GM12892 (cell line): ENCODE measurements around the gene ADGRE1.
A peak's percentile ranks its signal among the peaks of the same experiment; 100 is the strongest.

Experiments used
- DNase-seq: peaks from one replicate; pipeline ENCODE4 v3.0.0; 2011; ENCODE audit not compliant: insufficient read length
- FAIRE-seq: peaks from 2 replicates; lab custom pipeline; 2011; peaks lifted over from hg19 to GRCh38; lab: Jason Lieb, UNC
- POLR2A ChIP-seq: IDR thresholded peaks from 2 replicates; pipeline ENCODE4 v1.6.1; 2011; ENCODE audit warnings: low read depth, low read length, control low read depth
- POLR2AphosphoS5 ChIP-seq: IDR thresholded peaks from 2 replicates; pipeline ENCODE4 v1.6.1; 2011; ENCODE audit warnings: low read depth, low read length, control low read depth
- TAF1 ChIP-seq: IDR thresholded peaks from 2 replicates; pipeline ENCODE4 v1.6.1; 2011; ENCODE audit warnings: low read depth, mild to moderate bottlenecking, control low read depth, low read length, borderline replicate concordance

The ADGRE1 gene

DNA sequence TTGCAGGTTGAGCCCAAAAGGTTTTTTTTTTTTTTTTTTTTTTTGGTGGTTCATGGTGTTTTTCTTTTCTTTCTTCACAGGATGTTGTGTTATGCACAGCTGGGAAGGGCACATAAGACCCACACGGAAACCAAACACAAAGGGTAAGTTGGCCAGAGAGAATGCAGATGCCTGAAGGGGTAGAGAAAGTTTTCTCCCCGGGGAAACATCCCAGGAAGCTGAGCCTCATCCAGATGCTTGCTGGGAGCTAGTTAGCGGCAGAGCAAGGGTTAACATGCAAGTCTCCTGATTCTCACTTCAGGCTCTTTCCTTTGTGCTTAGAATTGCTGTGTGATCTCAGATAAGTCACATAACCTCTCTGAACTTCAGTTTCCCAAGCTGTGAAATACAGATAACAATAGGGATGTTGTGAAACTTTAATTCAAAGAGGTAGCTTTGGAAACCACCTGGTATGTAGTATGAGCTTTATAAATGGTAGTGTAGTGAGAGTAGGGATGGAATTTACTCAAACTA lies 3.1 kb downstream of the ADGRE1 start:
- TF ChIP-seq TAF1 = no peak
- TF ChIP-seq POLR2AphosphoS5 = no peak
- TF ChIP-seq POLR2A = no peak
- FAIRE-seq (no peak), DNase-seq (no peak)

GRCh38 chr19:6890938-6891337 lies 3.6 kb downstream of the ADGRE1 start:
- DNase-seq (no peak), FAIRE-seq (no peak)
- no peak for TF ChIP-seq TAF1
- no peak for TF ChIP-seq POLR2AphosphoS5
- no peak for TF ChIP-seq POLR2A

DNA sequence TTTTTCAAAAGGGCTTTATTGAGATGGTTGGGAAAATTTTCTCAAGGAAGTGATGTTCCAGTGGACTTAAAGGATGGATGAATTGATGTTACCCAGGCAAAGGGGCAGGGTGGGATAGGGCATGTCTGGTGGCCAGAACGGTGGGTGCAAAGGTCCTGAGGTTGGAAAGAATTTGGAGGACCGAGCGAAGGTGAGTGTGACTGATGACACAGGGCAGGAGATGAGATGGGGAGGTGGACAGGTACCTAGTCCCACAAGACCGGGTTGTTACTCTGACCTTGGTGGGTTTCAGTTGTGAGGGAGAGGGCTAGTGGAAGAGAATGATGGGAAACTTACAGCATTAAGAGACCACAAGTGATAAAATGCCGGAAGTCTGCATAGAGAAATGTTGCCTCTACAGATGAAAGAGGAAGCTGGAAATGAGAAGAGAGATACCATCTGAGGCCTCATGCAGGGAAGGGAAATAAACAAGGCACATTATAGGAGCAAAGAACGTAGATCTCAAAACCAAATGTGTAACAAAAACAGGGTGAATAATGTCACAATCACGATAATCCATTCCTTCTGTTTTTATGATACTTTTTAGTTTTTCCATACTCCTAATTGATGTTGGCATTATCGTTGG lies 4.5 kb downstream of the ADGRE1 start:
- DNase-seq = peak; percentile 19
- no peak for TF ChIP-seq POLR2A
- no peak for TF ChIP-seq TAF1
- no peak for TF ChIP-seq POLR2AphosphoS5
- peak; percentile 69 for FAIRE-seq

GRCh38 chr19:6894313-6894712 lies 6.9 kb downstream of the ADGRE1 start:
- FAIRE-seq = no peak
- TF ChIP-seq POLR2A (no peak), POLR2AphosphoS5 (no peak), TAF1 (no peak)
- DNase-seq = no peak

DNA sequence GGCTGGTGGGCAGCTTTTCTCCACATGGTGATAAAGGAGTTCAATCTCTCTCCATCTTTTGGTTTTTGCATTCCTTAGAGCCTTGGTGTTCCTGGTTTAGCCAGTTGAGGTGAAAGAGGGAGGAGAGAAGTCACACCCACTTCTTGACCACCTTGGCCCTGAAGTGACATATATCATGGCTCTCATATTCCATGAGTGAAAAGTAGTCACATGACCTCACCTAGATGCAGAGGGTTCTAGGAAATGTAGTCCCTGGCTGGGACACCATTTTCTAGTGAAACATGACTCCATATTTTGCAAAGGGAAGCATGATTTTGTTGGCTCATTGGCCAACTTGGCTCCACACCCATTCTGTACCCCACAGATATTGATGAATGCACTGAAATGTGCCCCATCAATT lies 16.1 kb downstream of the ADGRE1 start:
- DNase-seq (no peak), FAIRE-seq (no peak)
- TF ChIP-seq TAF1 (no peak), POLR2A (no peak), POLR2AphosphoS5 (no peak)

DNA sequence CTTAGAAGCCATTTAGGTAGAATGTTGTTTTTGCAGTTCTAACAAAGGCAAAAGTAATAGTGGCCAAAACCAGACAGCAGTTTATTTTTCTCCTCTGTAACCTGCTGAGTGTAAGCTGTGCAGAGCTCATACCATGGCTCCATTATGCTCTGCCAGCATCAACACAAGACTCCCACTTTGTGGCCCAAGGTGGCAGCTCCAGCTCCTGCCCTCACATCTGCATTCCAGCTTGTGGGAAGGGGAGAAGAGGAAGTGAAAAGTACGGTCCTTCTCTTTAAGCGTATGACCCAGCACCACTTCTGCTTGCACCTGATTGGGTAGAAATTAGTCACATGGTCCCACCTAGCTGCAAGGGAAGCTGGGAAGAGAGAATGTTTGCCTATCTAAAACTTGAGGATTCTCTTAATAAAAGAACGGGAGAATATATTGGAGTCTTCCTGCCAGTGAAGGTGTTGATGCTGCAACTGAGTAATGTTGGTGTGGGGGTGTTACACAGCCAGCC lies 19.2 kb downstream of the ADGRE1 start:
- TF ChIP-seq TAF1 (no peak), POLR2AphosphoS5 (no peak), POLR2A (no peak)
- DNase-seq (no peak), FAIRE-seq (no peak)

GRCh38 chr19:6911523-6911922 lies 24.1 kb downstream of the ADGRE1 start:
- DNase-seq (no peak), FAIRE-seq (peak; percentile 30)
- no peak for TF ChIP-seq POLR2AphosphoS5
- TF ChIP-seq TAF1 = no peak
- no peak for TF ChIP-seq POLR2A

- DNase-seq (no peak), FAIRE-seq (no peak)
- no peak for TF ChIP-seq POLR2AphosphoS5
- no peak for TF ChIP-seq TAF1
- no peak for TF ChIP-seq POLR2A
Measured at GRCh38 chr19:6914321-6914720, 26.9 kb downstream of the ADGRE1 start.

GRCh38 chr19:6916952-6917351 lies 29.6 kb downstream of the ADGRE1 start:
- FAIRE-seq (no peak), DNase-seq (no peak)
- no peak for TF ChIP-seq POLR2A
- no peak for TF ChIP-seq TAF1
- no peak for TF ChIP-seq POLR2AphosphoS5

DNA sequence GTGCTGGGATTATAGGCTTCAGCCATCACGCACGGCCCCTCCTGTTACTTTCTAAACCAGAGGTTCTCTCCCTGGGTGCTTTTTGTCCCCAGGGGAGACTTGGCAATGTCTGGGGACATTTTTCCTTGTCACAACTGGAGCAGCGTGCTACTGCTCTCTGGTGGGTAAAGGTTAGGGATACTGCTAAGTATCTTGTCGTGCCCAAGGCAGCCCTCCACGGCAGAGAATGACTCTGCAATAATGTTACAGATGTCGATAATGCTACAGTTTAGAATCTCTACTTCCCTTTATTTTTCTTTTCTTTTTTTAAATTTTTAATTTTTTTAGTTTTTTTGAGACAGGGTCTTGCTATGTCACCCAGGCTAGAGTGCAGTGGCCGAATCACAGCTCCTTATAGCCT lies 38.0 kb downstream of the ADGRE1 start:
- DNase-seq (no peak), FAIRE-seq (no peak)
- TF ChIP-seq TAF1 = no peak
- no peak for TF ChIP-seq POLR2AphosphoS5
- no peak for TF ChIP-seq POLR2A

DNA sequence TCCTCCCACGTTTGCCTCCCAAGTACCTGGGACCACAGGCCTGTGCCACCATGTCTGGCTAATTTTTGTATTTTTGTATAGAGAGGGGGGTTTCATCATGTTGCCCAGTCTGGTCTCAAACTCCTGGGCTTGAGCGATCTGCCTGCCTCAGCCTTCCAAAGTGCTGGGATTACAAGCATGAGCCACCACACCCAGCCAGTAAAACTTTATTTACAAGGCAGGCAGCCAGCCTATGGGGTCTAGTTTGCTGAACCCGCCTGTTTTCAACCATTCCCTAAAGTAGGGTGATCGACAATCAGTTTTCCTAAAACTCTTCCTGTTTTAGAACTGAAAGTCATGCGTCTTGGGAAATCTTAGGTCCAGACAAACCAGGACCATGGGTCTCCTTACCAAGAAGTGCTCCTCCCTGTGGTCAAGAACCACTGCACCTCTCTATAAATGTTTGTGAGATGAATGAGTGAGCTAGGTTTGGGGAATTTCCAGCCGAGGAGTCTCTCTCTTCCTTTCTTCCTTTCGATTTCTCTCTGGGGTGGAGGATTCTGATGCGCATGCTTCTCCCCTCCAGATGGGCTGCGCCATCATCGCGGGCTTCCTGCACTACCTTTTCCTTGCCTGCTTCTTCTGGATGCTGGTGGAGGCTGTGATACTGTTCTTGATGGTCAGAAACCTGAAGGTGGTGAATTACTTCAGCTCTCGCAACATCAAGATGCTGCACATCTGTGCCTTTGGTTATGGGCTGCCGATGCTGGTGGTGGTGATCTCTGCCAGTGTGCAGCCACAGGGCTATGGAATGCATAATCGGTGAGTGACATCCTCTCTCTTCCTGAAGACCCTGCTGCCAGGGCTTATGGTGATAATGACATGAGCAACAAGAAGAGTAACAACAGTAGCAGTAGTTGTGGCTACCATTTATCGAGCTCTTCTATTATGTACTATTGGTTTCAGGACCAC lies 38.7 kb downstream of the ADGRE1 start:
- no peak for TF ChIP-seq POLR2AphosphoS5
- no peak for TF ChIP-seq TAF1
- TF ChIP-seq POLR2A = no peak
- FAIRE-seq (peak; percentile 93), DNase-seq (peak; percentile 6)
